Endothelial cell of umbilical vein (primary cell): ENCODE measurements around the gene GTF2B. TPM values are rescaled to one million over a fixed set of nuclear protein-coding genes. Genes with fewer than 3 reads are reported as not detected.

ENCODE experiments used
- BruUV-seq: library from RNA; stranded (reverse); fragments of 400-500 nt; replicated peaks from 2 replicates; lab custom pipeline; 2021; lab: Mats Ljungman, UMichigan
- CTCF ChIA-PET: fragments of 300-600, 350-600 bp; sonication (Branson Sonifier 250); formaldehyde crosslinking; loops from one replicate; lab custom pipeline; 2021; ENCODE audit warnings: antibody characterized with exemption, inconsistent platforms; lab: Charles Lee
- POLR2A ChIA-PET: fragments of 300-600, 350-600 bp; sonication (Branson Sonifier 250); formaldehyde crosslinking; loops from one replicate; lab custom pipeline; 2021; ENCODE audit warnings: antibody characterized with exemption, inconsistent platforms; lab: Charles Lee
- DNase-seq: peaks from one replicate; pipeline ENCODE4 v3.0.0-alpha.2; 2011; ENCODE audit warnings: low read depth, low spot score
- FAIRE-seq: peaks from 2 replicates; lab custom pipeline; 2011; peaks lifted over from hg19 to GRCh38; lab: Jason Lieb, UNC
- H2AFZ ChIP-seq: 2 replicates; pipeline ENCODE4 v1.6.0; 2012; ENCODE audit warnings: low read depth, low read length, control low read depth, inconsistent platforms
- H3K27ac ChIP-seq: 2 replicates; pipeline ENCODE4 v1.5.1; 2011; ENCODE audit warnings: low read depth, mild to moderate bottlenecking, control low read depth, low read length, moderate library complexity; ENCODE audit not compliant: insufficient read depth
- H3K27me3 ChIP-seq, 2 experiments: 2 replicates each; pipeline versions ENCODE4 v1.6.0 to v1.6.1; 2011; ENCODE audit warnings: low read length in 2 of 2, mixed read lengths in 1 of 2; ENCODE audit not compliant: control insufficient read depth in 2 of 2, insufficient read depth in 2 of 2
- H3K36me3 ChIP-seq, 2 experiments: 2 replicates in 1 of 2; 3 replicates in 1 of 2; pipeline ENCODE4 v1.5.1; 2011; ENCODE audit warnings: low read length in 2 of 2, mild to moderate bottlenecking in 1 of 2, moderate library complexity in 1 of 2; ENCODE audit not compliant: control insufficient read depth in 2 of 2, insufficient read depth in 2 of 2; ENCODE audit errors: extremely low read depth in 1 of 2
- H3K4me1 ChIP-seq: 3 replicates; pipeline ENCODE4 v1.5.1; 2011; ENCODE audit warnings: mild to moderate bottlenecking, low read length; ENCODE audit not compliant: control insufficient read depth, insufficient read depth; ENCODE audit errors: extremely low read depth
- H3K4me2 ChIP-seq: 2 replicates; pipeline ENCODE4 v1.6.1; 2011; ENCODE audit warnings: low read length, control low read depth, mixed read lengths; ENCODE audit not compliant: insufficient read depth
- H3K4me3 ChIP-seq, 3 experiments: fragments of 200-600 bp in 1 of 3; sonication (generic), shearing (Covaris generic) in 1 of 3; replicated peaks in 1 of 3; 2 replicates each; pipeline ENCODE4 v1.5.1; 2011 to 2016; ENCODE audit warnings: control low read depth in 3 of 3, low read length in 3 of 3, mild to moderate bottlenecking in 2 of 3, inconsistent platforms in 1 of 3, low read depth in 1 of 3, moderate library complexity in 1 of 3; ENCODE audit not compliant: insufficient read depth in 1 of 3
- H3K79me2 ChIP-seq: 2 replicates; pipeline ENCODE4 v1.6.0; 2012; ENCODE audit warnings: low read length, inconsistent platforms; ENCODE audit not compliant: control insufficient read depth, insufficient read depth
- H3K9ac ChIP-seq: replicated peaks from 2 replicates; pipeline ENCODE3; 2011; ENCODE audit warnings: low read length, control low read depth; ENCODE audit not compliant: insufficient read depth; ENCODE audit errors: extremely low read depth
- H3K9me1 ChIP-seq: replicated peaks from 3 replicates; pipeline ENCODE4 v1.6.0; 2011; ENCODE audit warnings: mild to moderate bottlenecking, low read length; ENCODE audit not compliant: control insufficient read depth, insufficient read depth; ENCODE audit errors: extremely low read depth
- H3K9me3 ChIP-seq: replicated peaks from 2 replicates; pipeline ENCODE4 v1.5.1; 2012; ENCODE audit warnings: low read length, inconsistent platforms; ENCODE audit not compliant: control insufficient read depth, insufficient read depth
- H4K20me1 ChIP-seq: replicated peaks from 2 replicates; pipeline ENCODE3; 2011; ENCODE audit warnings: mild to moderate bottlenecking, low read length; ENCODE audit not compliant: control insufficient read depth, insufficient read depth; ENCODE audit errors: extremely low read depth
- CTCF ChIP-seq, 2 donors: IDR thresholded peaks; 1 replicate in 1 of 2; 2 replicates in 1 of 2; pipeline ENCODE4 v1.5.1; 2011; ENCODE audit warnings: low read length in 2 of 2, mild to moderate bottlenecking in 2 of 2, moderate library complexity in 2 of 2, control low read depth in 1 of 2, inconsistent platforms in 1 of 2, low read depth in 1 of 2; ENCODE audit not compliant: insufficient read depth in 1 of 2; ENCODE audit errors: extremely low read depth in 1 of 2
- EZH2 ChIP-seq: IDR thresholded peaks from 2 replicates; pipeline ENCODE4 v1.6.1; 2012; ENCODE audit warnings: borderline replicate concordance, low read depth, mild to moderate bottlenecking, moderate library complexity, low read length, inconsistent platforms; ENCODE audit not compliant: severe bottlenecking
- FOS ChIP-seq: IDR thresholded peaks from 2 replicates; pipeline ENCODE4 v1.6.1; 2011; ENCODE audit warnings: mild to moderate bottlenecking, low read length, moderate library complexity, borderline replicate concordance; ENCODE audit not compliant: insufficient read depth
- GATA2 ChIP-seq: IDR thresholded peaks from 2 replicates; pipeline ENCODE4 v1.7.0; 2011; ENCODE audit warnings: low read depth, mild to moderate bottlenecking, moderate library complexity, mixed read lengths, low read length; ENCODE audit not compliant: insufficient read length, insufficient read depth
- JUN ChIP-seq: IDR thresholded peaks from 2 replicates; pipeline ENCODE4 v1.6.1; 2011; ENCODE audit warnings: borderline replicate concordance, low read depth; ENCODE audit not compliant: insufficient read length, insufficient read depth
- MAX ChIP-seq: IDR thresholded peaks from 2 replicates; pipeline ENCODE4 v1.6.1; 2011; ENCODE audit not compliant: insufficient read depth, insufficient read length
- MYC ChIP-seq: IDR thresholded peaks from one replicate; pipeline ENCODE4 v1.6.1; 2011; ENCODE audit warnings: mild to moderate bottlenecking, low read depth, low read length
- POLR2A ChIP-seq: IDR thresholded peaks from 2 replicates; pipeline ENCODE4 v1.6.1; 2012; ENCODE audit warnings: low read depth, mild to moderate bottlenecking, control low read depth, low read length
- POLR2AphosphoS5 ChIP-seq: IDR thresholded peaks from 2 replicates; pipeline ENCODE4 v1.6.1; 2012; ENCODE audit warnings: low read depth, mild to moderate bottlenecking, control low read depth, low read length, moderate library complexity; ENCODE audit not compliant: insufficient read depth
- dilution Hi-C: fragments of 300-500 bp; cut with MboI; formaldehyde crosslinking; loops from one replicate; pipeline ENCODE4 v1.15.0; 2019; ENCODE audit warnings: low sequenced_read_pairs; ENCODE audit not compliant: extremely low pct_ligation_motif_present
- intact Hi-C: fragments of 100-400 bp; cut with micrococcal nuclease; formaldehyde crosslinking; loops from one replicate; pipeline ENCODE4 v1.10.0; 2022
- polyA plus RNA-seq, 4 experiments: library from polyadenylated mRNA; depleted of rRNA in 3 of 4; stranded (reverse) in 3 of 4; unstranded in 1 of 4; fragments of >200 nt; gene quantifications; 2 replicates each; pipeline versions ENCODE4 v1.2.1 to v1.2.3, GENCODE V29; 2011 to 2012; ENCODE audit warnings: missing spikeins in 1 of 4
- total RNA-seq: library from RNA; stranded (reverse); gene quantifications from 2 replicates; pipeline ENCODE4 v1.2.3, GENCODE V29; 2021

The GTF2B gene
- total and polyA plus RNA-seq, 2 donors (not counting 3 experiments of a cell fraction or from before 2014, with no cell fraction given) = 19.8 to 20.0 TPM

- FAIRE-seq = no peak
- H3K9me1 ChIP-seq = no peaks in the 10 kb centered on the region
- H3K4me3 ChIP-seq = no peak overlapping the region
- H3K4me2 ChIP-seq = no peak overlapping the region
- no peak overlapping the region for H3K9ac ChIP-seq
- ChIA-PET POLR2A (no interaction called here), CTCF (no interaction called here)
- H3K36me3 ChIP-seq = peaks cover 0 to under 1% of the 10 kb centered on the region in 2 experiments
- no TSS peak for BruUV-seq
- no peaks in the 10 kb centered on the region for H3K4me1 ChIP-seq
- no peak for DNase-seq
- intact Hi-C loops (no loop called here), dilution Hi-C loops (no loop called here)
- H4K20me1 ChIP-seq = no peaks in the 10 kb centered on the region
- H3K27me3 ChIP-seq = no peaks in the 10 kb centered on the region
- H3K9me3 ChIP-seq = no peaks in the 10 kb centered on the region
- H2AFZ ChIP-seq = no peak overlapping the region
- H3K27ac ChIP-seq = no peak overlapping the region
- TF ChIP-seq CTCF (IDR thresholded peaks at IDR 0.05; ENCODE audit: extremely low read depth in 1 of 2, insufficient read depth in 1 of 2, low read depth in 1 of 2, low read length in 2 of 2) (no peak), GATA2 (no peak), JUN (no peak), EZH2 (no peak), POLR2AphosphoS5 (no peak), MAX (no peak), MYC (no peak), FOS (no peak), POLR2A (no peak)
- no peaks in the 10 kb centered on the region for H3K79me2 ChIP-seq
Observed at GRCh38 chr1:88812366-88812765, 79.0 kb downstream of the GTF2B start.
